DMS 273 (cell line): ENCODE results near the gene MEI4.

ENCODE experiments used
- DNase-seq: peaks from one replicate; lab custom pipeline; 2025; ENCODE audit not compliant: unreplicated experiment; lab: John Stamatoyannopoulos, UW

The MEI4 gene

DNA sequence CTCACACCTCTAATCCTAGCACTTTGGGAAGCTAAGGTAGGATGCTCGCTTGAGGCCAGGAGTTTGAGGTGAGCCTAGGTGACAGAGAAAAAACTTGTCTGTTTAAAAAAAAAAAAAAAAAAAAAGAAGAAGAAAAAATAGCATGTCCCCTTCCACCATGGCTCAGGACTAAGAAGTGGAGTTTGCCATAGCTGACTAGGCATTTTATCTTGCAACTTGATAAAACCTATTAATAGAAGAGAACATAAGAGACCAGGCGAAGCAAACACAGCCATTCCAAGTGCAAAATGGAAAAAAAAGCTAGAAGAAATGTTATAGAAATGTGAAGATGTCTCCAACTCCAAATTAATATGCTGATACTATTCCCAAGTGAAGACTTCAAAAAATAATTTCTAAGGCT is 277.5 kb downstream of the MEI4 start:
- no peak for DNase-seq

DNA sequence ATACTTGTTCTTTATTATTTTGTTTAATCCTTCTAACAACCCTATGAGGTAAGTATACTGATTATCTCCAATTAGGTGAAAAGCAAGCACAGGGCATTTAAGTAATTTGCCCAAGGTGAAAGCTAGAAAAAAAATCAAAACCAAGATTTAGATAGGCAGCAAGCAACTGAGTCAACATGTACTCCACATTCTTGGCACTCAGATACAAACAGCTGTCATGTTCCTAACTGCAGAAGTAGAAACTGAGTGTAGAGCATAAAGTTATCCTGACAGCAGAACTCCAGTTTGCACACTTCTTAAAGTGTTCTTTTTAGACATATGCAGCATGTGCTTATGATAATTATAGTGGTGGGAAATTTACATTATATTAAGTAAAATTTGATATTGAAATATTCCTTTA is 278.1 kb downstream of the MEI4 start:
- DNase-seq = no peak

DNA sequence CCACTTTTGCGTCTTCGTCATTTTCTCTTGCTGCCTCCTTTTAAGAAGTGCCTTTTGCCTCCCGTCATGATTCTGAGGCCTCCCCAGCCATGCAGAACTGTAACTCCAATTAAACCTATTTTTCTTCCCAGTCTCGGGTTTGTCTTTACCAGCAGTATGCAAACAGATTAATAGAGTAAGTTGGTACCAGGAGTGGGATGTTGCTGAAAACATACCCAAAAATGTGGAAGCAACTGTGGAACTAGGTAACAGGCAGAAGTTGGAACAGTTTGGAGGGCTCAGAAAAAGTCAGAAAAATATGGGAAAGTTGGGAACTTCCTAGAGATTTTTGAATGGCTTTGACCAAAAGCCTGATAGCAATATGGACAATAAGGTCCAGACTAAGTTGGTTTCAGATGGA is 309.2 kb downstream of the MEI4 start:
- DNase-seq = no peak

DNA sequence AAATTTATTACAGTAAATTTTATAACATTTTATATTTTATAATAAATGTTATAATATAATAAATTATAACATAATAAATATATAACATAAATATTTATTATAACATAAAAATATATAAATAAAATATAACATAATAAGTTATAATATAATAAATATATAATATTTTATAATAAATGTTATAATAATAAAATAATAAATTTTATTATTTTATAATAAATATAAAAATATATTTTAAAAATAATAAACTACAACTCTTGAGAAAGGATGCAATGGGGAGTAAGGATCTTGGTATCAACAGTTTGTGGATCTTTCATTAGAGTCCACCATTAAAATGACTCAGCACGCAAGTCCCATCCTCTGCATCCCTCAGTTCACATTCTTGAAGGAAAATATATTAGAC is 312.6 kb downstream of the MEI4 start:
- DNase-seq = no peak

DNA sequence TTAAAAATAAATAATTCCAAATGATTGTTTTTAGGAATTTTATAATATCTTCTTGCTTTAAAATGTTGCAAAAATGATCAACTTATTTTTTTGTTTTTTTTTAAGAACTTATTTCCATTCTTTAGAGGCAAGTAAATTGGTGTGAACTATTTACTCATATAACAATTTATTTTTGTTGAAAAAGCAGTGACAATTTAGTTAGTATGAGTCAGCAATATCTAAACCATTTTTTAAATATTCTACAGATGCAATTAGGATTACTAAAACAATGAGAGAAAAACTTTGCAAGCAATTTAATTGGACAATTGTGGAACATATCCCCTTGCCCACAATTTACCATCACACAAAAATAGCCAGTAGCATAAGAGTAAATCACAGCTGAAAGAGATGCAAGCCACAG is 319.5 kb downstream of the MEI4 start:
- no peak for DNase-seq
